NCI-H1417 (cell line): Measurements from ENCODE around the gene CLDN22.

Experiments
- DNase-seq, 3 experiments: peaks; one replicate each; lab custom pipeline; 2025; lab: John Stamatoyannopoulos, UW

The CLDN22 gene

DNA sequence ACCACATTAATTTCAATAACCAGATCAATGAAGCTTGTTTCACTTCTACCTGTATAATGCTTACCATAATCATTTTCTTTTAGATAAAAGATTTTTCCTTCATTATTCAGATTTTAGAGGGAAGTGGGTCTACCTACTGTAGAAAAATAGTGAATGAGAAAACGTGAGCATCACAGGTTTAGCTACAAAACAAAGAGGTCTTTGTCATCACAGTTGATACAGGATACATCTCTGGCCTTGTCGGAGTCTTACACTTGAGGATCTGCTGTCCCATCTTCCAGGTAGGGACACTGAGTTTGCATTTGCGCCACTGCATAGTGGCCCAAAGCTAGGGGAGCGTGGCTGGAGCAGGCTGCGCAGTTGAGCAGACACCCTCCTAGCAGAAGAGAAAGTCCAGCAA is 1.4 kb upstream of the CLDN22 start:
- DNase-seq = no peak

DNA sequence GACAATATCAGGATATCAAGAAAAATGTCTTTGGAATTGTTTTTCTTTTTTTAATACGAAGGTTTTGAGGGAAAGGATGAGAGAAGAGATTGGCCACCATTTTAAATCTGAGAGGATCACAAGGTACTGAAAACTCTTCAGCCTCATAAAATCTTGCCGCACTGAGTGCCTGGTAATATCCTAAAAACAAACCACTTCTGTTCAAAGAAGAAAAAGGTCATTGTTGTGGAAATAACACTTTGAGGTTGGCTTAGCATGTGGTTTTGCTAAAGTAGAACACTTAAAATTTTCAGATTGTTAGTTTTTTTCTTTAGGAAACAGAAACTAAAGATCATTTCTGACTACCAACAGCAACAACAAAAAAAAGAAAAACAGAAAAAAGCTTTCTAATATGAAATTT is 1.0 kb upstream of the CLDN22 start:
- peak in 2 of 3 experiments; percentile 16 to 32 for DNase-seq

DNA sequence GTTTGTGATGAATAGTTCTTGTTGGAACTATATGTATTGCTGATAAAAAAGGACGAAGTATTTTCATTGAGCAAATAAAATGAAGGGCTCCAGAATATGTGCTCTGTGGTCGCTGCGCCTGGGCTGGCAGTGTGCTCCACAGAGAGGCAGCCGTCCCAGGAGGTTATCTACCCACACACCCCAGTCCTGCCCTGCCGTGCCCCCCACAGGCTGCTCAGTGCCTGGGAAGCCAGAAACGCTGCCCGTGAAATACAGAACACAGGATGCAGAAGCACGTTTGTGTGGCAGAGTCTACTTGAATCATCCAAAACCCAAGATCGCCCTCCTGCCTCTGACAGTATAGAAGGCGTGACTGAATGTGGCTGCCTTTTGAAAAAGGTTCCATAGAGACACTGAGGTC is 1.4 kb downstream of the CLDN22 start:
- DNase-seq = no peak

DNA sequence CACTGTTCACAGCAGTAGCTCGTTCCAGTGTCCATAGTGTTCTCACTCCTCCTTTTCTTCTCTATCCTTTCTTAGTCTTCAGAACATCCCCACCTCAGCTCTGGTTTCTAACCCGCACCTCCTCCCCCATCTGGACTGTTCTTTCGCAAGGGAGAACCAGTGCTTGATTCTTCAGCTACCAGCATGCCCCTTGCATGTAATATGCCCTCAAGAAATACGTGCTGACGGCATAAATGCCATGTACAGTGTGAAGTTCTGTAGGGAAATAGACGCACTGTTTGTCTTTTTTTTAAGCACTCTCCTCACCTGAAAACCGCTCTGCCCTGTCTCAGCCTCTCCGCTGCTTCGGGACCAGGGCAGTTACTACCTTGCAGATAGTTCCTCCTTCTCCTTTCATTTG is 5.3 kb downstream of the CLDN22 start:
- DNase-seq = no peak

DNA sequence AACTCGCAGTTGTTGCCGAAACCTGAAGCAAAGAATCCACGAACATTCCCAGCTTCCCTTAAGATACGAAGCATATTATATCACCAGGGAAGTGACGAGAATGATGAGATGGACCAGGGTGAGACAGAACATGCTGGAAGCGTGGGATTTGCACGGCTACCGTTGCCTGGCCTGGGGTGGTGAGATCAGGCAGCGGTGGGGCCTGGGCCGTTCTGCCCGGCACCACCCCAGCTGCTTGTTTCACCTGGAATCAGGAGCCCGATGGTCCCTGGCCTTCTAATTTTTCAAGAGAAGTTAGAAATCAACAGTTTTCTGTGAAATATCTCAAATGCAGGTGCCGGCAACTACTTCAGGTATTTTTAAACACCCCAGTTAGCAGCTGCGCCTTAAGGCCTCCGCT is 5.7 kb downstream of the CLDN22 start:
- no peak for DNase-seq

DNA sequence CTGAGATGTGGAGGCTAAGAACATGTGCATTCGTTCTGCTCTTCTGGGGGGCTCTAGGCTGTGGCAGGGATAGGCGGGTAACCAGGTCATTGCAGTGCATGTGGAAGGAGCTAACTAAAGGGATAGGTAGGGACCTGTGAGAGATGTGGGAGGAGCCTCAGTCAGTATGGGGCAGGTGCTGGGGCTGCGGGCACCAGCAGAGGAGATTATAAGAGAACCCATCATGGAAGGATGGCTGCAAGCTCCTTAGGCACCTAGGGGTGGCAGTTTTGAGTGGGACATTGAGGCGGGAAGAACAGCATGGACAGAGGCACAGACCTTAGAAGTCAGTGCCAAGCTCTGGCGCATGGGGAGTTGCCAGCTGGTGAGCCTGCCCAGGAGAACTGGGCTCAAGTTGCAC is 7.2 kb downstream of the CLDN22 start:
- DNase-seq = no peak

DNA sequence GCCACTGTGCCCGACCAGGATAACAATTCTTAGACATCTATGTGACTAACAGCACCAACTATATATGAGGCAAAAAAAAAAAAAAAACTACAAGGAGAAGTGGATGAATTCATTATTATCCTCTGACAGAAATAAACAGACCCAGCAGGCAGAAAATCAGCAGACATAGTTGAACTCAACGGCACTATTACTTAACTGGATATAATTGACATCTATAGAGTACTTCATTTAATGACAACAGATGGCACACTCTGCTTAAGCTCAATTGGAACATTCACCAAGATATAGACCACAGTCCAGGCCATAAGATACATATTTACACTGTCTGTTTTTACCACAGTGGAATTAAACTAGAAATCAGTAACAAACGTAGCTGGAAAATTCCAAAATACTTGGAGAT is 13.3 kb downstream of the CLDN22 start:
- DNase-seq = peak; percentile 41 to 91 (median 41)

DNA sequence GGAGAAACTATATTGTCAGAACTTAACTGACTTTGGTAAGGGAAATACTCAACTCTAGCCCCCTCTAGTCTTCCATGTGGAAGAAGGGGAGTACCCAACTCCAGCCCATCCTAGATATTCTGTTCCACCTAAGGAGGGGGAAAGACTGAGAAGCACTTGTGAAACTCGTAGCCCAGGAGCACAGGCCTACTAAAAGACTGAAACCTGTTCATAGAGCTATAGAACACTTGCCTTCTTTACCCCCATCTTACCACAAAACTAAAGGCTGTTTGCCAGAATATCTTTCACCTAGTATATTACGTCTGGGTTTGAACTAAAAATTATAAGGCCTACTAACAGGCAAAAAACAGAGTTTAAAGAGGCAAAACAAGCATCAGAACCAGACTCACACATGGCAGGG is 15.5 kb downstream of the CLDN22 start:
- no peak for DNase-seq

DNA sequence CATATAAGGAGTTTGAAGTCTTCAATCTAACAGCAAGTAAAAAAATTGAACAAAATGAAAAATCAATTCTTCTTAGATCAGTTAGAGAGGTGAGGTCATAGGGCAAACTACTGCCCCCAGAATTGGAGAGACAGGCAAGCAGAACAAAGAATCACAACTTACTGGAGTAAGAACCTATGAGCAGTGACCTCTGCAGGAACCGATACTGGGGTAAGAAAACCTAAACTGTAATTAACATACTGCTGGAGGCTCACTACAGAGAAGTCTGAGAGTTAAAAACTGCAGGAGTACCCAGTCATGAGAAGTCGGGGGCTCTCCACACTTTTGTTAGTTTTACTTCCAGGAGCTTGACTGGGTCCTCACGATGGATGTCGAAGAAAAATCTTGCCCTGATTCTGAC is 16.0 kb downstream of the CLDN22 start:
- DNase-seq = no peak

DNA sequence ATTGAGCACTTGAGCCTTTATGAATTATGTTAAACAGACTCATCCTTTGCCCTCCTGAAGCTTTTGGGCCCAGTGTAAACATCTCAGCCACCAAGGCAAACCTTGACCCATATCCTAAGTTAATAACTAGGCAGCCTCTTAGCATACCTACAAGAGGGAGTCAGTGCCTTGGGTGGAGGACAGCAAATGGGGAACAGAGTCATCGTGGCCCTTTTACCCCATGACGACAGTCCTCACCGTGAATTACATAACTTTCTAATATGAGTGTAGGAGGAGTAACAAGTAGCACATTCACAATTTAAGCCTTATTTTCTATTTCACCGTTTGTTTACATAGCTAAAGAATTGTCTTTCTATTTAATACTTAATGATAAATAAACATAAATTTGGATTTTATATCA is 16.8 kb downstream of the CLDN22 start:
- no peak for DNase-seq

DNA sequence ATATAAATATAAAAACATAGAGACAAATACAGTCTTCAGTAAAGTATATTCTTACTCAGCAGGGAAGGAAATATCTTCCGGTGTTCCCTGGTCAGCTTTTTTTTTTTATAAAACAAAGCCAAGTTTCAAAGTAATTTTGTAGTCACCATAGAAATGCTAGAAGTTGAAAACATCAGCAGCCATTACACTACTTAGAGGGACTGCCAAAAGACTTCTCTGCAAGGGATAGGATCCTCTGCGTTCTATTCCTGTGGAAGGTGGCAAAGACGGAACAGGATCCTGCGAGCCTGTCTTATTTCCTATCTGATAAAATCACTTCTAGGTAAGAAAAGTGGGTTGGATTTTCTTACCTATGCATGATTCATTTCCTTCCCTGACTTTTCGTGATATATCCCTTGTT is 19.4 kb downstream of the CLDN22 start:
- no peak for DNase-seq

DNA sequence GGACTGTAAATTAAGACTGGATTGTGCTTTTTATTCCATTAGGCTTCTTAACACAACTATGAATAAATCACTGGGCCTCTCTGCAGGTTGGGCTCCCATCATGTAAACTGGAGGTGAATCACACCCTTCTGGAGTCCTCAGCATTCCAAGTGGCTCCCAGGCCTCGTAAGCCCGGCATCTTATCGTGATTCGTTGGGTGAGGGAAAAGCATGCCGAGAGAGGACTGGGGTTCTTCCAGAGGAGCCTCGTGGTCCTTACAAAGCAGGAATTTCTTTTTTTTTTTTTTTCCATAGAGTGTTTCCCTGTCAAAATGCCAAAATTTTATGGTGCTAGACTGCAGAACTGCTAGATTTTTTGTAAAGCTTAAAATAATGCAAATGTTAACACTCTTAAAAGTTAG is 20.0 kb downstream of the CLDN22 start:
- peak in 1 of 3 experiments; percentile 16 for DNase-seq

DNA sequence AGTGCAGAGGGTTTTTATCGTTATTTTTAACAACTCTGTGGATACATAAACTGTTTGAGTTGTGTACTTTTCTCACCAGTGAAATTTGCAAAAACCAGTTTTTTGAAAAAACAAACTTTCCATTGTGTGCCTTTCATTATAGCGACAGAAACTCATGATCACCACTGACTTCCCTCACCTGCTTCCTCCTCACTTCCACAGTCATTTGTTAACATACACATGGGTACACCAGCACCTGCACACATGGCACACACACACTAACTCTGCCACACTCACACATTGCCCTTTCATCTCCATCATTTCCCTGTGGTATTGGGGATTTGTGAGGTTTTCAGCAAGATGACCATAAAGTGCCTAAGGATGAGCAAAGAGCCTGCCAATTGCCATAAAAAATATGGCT is 20.6 kb downstream of the CLDN22 start:
- no peak for DNase-seq

DNA sequence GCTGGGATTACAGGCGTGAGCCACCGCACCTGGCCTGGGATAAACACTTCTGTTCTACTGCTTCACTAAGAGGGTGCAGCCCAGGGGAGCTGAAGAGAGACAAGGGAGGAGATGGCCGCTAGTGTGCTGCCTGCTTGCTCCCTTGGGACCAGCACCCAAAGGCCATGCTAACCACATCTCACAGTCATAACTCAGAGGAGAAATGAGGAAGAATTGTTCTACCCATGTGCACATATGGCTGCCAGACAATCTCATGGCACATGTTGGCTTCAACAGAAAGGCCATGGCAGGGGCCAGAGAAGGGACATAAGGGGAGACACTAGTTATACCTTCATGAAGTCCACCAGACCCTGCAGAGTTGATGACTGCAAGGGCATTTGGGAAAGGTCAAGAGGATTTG is 22.4 kb downstream of the CLDN22 start:
- DNase-seq = no peak

DNA sequence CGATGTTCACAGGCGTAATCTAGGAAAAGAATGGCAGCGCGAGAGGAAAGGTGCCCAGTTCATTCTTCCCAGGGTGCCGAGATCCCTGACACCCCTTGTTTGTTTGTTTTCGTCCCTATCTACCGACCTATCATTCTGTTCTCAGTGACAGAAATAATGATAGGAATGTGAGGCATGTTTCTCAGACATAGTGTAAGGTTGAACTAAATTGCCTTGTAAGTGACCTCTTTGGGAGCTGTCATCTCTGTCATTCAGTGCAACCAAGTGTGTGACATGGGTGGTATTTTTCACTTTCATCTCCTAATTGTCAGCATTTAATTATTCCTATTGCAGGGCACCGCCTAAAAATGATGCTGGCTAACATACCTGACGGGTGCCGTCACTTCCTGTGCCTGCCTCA is 24.4 kb downstream of the CLDN22 start:
- DNase-seq = no peak

DNA sequence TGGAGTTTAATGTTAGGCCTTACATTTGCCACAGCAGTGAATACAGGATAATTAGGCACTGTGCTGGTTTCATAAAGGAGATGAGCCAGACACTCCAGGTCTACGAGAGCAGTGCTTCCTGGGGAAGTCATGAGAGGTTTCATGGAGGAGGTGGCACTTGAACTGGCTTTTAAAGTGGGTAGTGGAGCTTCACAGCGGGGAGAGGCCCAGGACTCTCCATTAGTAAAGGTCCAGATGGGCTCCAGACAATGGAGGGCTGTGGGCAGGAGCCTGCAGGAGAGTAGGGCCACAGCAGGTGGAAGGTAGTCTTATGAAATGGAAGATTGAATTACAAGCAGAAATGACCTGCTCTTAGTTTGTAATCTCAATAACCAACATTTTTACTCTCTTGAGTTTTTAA is 29.0 kb downstream of the CLDN22 start:
- DNase-seq = peak; percentile 30 to 91 (median 78)

DNA sequence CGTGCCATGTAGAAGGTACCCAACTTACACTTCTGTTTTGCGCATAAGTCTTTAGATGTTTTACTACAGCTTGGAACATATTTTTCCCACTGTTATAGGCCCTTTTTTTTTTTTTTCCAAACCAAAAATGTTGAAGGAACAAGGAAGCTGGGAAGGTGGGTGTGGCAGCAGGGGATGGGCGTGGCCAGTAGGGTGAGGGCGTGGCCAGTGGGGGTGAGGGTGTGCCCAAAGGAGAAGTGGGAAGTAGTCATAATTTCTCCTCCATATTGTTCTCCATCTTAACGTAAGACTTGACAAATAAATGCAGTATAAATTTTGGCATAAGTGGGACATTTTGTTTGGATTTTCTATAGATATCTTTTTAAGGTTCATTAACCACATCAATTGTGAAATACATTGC is 30.4 kb downstream of the CLDN22 start:
- no peak for DNase-seq

DNA sequence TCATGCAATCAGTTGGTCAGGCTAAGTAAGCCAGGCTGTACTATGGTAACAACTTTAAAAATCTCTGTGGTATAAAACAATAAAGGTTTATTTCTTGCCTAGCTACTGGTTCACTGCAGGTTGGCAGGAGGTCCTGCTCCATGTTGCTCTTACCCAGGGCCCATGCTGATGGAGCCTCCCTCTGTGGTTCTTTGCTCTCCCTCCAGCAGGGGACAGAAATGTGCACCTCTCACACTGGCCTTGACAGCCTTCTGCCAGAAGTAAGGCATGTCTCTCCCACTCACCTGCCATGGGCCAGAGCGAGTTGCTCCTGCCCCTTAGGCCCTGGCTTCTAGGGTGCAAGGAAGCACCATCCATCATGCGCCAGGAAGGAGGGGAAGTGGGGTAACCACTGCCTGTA is 31.1 kb downstream of the CLDN22 start:
- DNase-seq = no peak

DNA sequence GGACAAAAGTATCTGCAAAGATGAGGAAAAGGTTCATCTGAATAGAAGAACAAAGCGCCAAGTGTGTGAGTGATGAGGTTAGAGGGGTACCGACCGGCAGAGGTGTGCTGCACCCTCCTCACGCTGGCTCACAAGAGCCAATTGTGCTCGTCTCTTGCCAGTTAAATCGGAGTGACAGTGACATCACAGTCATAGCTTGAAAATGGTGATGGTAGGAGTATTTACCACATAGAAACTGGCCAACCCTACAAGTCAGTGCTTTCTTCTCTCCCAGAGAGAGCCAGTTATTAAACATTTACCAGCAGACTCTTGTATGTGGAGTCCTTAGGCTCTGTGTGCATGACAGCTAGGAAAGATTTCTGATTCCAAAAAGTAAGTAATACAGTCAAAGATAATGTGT is 32.4 kb downstream of the CLDN22 start:
- DNase-seq = no peak

DNA sequence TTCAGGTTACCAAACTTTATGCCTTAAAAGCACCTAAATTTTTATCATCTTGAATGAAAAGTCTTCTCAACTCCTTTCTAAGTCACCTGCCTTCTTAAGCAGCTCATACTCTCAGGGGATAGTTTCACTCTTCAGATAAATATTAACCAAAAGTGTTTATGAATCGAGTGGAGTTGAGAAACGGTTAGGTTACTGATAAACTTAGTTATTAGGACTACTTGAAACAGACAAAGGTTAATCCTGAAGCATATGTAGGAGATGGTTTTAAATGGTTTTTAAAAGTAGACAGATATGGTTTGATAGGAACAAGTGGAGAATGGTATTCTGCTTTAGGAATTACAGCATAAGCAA is 32.8 kb downstream of the CLDN22 start:
- no peak for DNase-seq

DNA sequence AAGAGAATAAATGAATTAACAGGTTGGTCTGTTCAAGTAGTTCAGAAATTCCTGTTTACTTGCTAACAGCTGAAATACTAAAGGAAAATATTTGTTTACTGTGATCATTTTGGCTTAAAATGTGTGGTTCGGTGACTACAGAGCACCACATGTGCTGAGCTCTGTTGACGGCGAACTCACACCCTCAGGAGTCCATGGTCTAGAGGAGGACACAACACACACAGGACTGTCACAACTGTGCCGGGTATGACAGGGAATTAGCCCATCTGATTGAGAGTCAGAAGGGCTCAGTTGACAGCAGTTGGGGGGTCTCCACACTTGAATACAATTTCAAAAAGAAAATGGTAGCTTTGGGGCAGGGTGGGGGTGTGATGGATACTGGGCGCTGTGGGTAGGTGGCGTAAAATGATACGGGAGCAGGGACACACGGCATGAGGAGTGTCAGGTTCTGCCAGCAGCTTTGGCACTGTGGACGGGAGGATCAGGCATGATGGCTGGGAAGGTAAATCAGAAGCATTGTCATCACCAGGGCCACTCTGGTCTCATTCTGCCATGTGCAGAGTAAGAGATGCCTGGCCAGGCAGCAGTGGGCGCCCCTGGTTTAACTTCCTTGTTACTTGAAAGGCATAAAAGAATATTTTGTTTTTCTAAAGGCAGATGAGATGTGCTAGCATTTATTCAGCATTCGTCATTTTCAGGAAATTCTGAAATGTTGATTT is 33.3 kb downstream of the CLDN22 start:
- DNase-seq = no peak

DNA sequence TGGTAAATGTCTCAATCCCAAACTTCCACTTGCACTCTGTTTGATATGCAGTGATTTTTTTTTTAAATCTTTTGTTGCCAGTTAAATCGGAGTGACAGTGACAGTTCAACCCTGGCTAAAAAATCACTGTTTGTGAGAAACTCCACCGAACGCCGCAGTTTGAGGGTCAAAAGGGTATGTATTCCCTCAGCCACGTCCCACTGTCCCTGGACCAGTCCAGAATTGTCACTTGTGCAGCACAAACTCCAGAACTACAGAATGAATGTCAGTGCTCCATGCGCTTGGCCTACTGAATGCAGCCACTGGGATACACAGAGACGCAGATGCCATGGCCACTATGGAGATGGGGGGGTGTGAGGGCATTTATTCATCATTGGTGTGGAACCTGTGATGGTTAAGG is 34.2 kb downstream of the CLDN22 start:
- no peak for DNase-seq

DNA sequence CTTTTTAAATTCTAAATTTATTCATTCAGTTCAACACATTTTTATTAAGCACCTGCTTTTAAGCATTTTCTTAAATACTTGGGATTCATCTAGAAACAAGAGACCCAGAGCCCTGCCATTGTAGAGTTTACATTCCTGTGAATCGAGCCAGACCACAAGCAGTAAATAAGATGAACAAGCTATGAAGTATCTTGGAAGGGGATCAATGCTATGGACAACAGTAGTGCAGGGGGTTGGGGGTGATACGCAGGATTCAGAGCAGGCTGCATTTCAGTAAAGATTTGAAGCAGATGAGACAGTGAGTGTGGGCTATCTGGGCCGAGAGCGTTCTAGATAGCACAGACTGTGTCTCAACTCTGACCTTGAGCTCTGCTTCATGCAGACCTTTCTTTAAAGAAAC is 35.1 kb downstream of the CLDN22 start:
- DNase-seq = no peak

DNA sequence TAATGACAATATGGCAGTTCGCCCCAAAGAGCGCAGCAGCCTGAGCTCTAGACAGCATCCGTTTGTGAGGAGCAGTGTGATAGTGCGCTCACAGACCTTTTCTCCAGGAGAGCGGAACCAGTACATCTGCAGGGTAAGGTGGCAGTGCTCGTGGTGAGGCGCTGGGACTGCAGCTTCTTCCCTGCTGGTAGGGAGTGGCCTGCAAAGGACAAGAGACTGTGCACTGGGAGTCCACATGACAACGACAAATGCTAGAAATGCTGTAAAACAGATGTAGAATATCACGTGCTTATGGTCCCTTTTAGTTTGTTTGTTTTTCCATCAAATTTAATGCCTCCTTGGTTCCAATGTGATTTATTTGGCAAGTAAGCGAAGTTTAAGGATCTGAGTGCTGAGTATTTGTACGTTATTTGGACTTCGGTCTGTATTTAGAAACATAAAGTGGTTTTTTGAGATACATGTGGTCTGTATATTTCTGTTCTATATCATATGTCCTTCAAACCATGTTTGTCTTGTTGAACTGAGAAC is 35.8 kb downstream of the CLDN22 start:
- peak in 2 of 3 experiments; percentile 28 to 78 for DNase-seq
